SK-N-SH treated with all-trans-retinoic acid at 6 μM for 48 hours (cell line): ENCODE measurements around the gene CIT.

Source experiments
- ATAC-seq: fragments of 200-7000 bp; cut with Tn5 transposase; 3 replicates; pipeline ENCODE4 v1.9.1; 2020; ENCODE audit warnings: mild to moderate bottlenecking, moderate library complexity
- ARNTL ChIP-seq: fragments of 450-650 bp; formaldehyde crosslinking; IDR thresholded peaks from 2 replicates; pipeline ENCODE4 v1.5.0; 2020; ENCODE audit warnings: low read depth, mild to moderate bottlenecking, moderate library complexity, borderline replicate concordance
- BACH2 ChIP-seq: fragments of 250-450 bp; sonication (Bioruptor Pico); IDR thresholded peaks from 2 replicates; pipeline ENCODE4 v1.9.0; 2021; ENCODE audit warnings: mild to moderate bottlenecking, borderline replicate concordance
- CSDC2 ChIP-seq: fragments of 250-450 bp; sonication (Bioruptor Pico); IDR thresholded peaks from 2 replicates; pipeline ENCODE4 v1.5.0; 2020; ENCODE audit warnings: mild to moderate bottlenecking, moderate library complexity
- CSRNP3 ChIP-seq: fragments of 250-450 bp; sonication (Bioruptor Pico); IDR thresholded peaks from 2 replicates; pipeline ENCODE4 v1.5.1; 2021; ENCODE audit warnings: mild to moderate bottlenecking, moderate library complexity
- ESRRG ChIP-seq: fragments of 250-450 bp; sonication (Bioruptor Pico); IDR thresholded peaks from 2 replicates; pipeline ENCODE4 v1.6.1; 2021; ENCODE audit warnings: mild to moderate bottlenecking
- ISL1 ChIP-seq: fragments of 250-450 bp; sonication (Bioruptor Pico); IDR thresholded peaks from 2 replicates; pipeline ENCODE4 v2.1.2; 2022; ENCODE audit warnings: mild to moderate bottlenecking, moderate library complexity
- OSR1 ChIP-seq: fragments of 250-450 bp; sonication (Bioruptor Pico); IDR thresholded peaks from 2 replicates; pipeline ENCODE4 v1.8.0; 2022; ENCODE audit warnings: moderate library complexity, mild to moderate bottlenecking, inconsistent platforms
- PATZ1 ChIP-seq: fragments of 250-450 bp; sonication (Bioruptor Pico); IDR thresholded peaks from 2 replicates; pipeline ENCODE4 v1.8.0; 2020; ENCODE audit warnings: mild to moderate bottlenecking, moderate library complexity, borderline replicate concordance
- RARB ChIP-seq: fragments of 250-450 bp; sonication (Bioruptor Pico); IDR thresholded peaks from 2 replicates; pipeline ENCODE4 v1.8.0; 2021; ENCODE audit warnings: mild to moderate bottlenecking, moderate library complexity
- SNAI2 ChIP-seq: fragments of 250-450 bp; sonication (Bioruptor Pico); IDR thresholded peaks from 2 replicates; pipeline ENCODE4 v1.5.0; 2020; ENCODE audit warnings: mild to moderate bottlenecking, moderate library complexity
- TCF4 ChIP-seq: fragments of 250-450 bp; sonication (Bioruptor Pico); IDR thresholded peaks from 2 replicates; pipeline ENCODE4 v1.8.0; 2021; ENCODE audit warnings: mild to moderate bottlenecking, moderate library complexity, borderline replicate concordance
- TOX ChIP-seq: fragments of 250-450 bp; sonication (Bioruptor Pico); IDR thresholded peaks from 2 replicates; pipeline ENCODE4 v1.8.0; 2021; ENCODE audit warnings: mild to moderate bottlenecking, moderate library complexity, borderline replicate concordance
- ZC3H10 ChIP-seq: fragments of 250-450 bp; sonication (Bioruptor Pico); IDR thresholded peaks from 2 replicates; pipeline ENCODE4 v1.5.1; 2021; ENCODE audit warnings: mild to moderate bottlenecking, moderate library complexity
- ZFP3 ChIP-seq: fragments of 250-450 bp; sonication (Bioruptor Pico); IDR thresholded peaks from 2 replicates; pipeline ENCODE4 v1.5.0; 2020; ENCODE audit warnings: mild to moderate bottlenecking, moderate library complexity
- ZFP30 ChIP-seq: fragments of 450-650 bp; formaldehyde crosslinking; IDR thresholded peaks from 2 replicates; pipeline ENCODE4 v1.5.0; 2022; ENCODE audit warnings: mild to moderate bottlenecking, moderate library complexity
- ZNF565 ChIP-seq: fragments of 450-650 bp; formaldehyde crosslinking; conservative IDR thresholded peaks from 2 replicates; pipeline ENCODE4 v1.5.0; 2020; ENCODE audit warnings: low read depth, mild to moderate bottlenecking, moderate library complexity
- ZNF70 ChIP-seq: fragments of 450-650 bp; formaldehyde crosslinking; IDR thresholded peaks from 2 replicates; pipeline ENCODE4 v1.5.0; 2020; ENCODE audit warnings: mild to moderate bottlenecking, moderate library complexity
- ZNF8 ChIP-seq: fragments of 450-650 bp; formaldehyde crosslinking; IDR thresholded peaks from 2 replicates; pipeline ENCODE4 v1.5.0; 2020; ENCODE audit warnings: mild to moderate bottlenecking, moderate library complexity
- TF ChIP-seq, protein P1 (sequence below): fragments of 250-450 bp; sonication (Bioruptor Pico); IDR thresholded peaks from 2 replicates; pipeline ENCODE4 v1.5.0; 2020; ENCODE audit warnings: mild to moderate bottlenecking, moderate library complexity
- TF ChIP-seq, protein P2 (sequence below): fragments of 250-450 bp; sonication (Bioruptor Pico); IDR thresholded peaks from 2 replicates; pipeline ENCODE4 v1.5.1; 2020; ENCODE audit warnings: low read depth, mild to moderate bottlenecking, moderate library complexity

CIT gene

GRCh38 chr12:119669744-119670472 is 207.2 kb downstream of the CIT start:
- no peak for TF ChIP-seq PATZ1 (CRISPR knock-in tag)
- TF ChIP-seq CSRNP3 (CRISPR knock-in tag), result no peak
- TF ChIP-seq ZFP30 (CRISPR knock-in tag), result no peak
- TF ChIP-seq, protein P1, sequence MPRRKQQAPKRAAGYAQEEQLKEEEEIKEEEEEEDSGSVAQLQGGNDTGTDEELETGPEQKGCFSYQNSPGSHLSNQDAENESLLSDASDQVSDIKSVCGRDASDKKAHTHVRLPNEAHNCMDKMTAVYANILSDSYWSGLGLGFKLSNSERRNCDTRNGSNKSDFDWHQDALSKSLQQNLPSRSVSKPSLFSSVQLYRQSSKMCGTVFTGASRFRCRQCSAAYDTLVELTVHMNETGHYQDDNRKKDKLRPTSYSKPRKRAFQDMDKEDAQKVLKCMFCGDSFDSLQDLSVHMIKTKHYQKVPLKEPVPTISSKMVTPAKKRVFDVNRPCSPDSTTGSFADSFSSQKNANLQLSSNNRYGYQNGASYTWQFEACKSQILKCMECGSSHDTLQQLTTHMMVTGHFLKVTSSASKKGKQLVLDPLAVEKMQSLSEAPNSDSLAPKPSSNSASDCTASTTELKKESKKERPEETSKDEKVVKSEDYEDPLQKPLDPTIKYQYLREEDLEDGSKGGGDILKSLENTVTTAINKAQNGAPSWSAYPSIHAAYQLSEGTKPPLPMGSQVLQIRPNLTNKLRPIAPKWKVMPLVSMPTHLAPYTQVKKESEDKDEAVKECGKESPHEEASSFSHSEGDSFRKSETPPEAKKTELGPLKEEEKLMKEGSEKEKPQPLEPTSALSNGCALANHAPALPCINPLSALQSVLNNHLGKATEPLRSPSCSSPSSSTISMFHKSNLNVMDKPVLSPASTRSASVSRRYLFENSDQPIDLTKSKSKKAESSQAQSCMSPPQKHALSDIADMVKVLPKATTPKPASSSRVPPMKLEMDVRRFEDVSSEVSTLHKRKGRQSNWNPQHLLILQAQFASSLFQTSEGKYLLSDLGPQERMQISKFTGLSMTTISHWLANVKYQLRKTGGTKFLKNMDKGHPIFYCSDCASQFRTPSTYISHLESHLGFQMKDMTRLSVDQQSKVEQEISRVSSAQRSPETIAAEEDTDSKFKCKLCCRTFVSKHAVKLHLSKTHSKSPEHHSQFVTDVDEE (CRISPR knock-in tag), result no peak
- TF ChIP-seq ZC3H10, result no peak
- TF ChIP-seq TCF4 (CRISPR knock-in tag), result no peak
- TF ChIP-seq CSDC2 (CRISPR knock-in tag), result no peak
- TF ChIP-seq ESRRG, result no peak
- TF ChIP-seq RARB (CRISPR knock-in tag), result no peak
- no peak for TF ChIP-seq ISL1 (CRISPR knock-in tag)
- TF ChIP-seq ZFP3 (CRISPR knock-in tag), result no peak
- no peak for TF ChIP-seq BACH2 (CRISPR knock-in tag)
- ATAC-seq, result no peak

DNA sequence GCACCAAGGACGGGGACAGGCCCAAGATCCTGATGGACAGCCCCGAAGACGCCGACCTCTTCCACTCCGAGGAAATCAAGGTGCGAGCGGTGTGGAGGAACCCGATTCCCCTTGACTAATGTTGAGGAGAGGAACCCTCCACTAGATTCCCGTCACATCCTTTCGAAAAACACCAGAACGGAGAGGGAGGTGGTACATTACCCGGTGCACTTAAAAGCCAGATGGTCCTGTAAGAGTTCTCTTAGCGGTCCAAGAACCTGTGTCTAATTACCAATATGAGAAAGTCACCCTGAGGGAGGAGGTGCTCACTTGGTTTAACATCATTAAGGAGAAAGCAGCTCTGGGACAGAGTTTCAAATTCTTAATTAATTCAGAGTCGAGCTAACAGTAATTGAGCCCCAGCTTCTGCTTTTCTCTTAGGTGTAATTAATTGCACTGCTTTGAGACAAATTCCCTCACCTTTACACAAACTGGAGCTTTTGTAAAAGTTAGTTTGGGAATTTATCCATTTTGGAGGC is 208.7 kb downstream of the CIT start:
- no peak for TF ChIP-seq ZFP3 (CRISPR knock-in tag)
- TF ChIP-seq OSR1, result no peak
- TF ChIP-seq, protein P2, sequence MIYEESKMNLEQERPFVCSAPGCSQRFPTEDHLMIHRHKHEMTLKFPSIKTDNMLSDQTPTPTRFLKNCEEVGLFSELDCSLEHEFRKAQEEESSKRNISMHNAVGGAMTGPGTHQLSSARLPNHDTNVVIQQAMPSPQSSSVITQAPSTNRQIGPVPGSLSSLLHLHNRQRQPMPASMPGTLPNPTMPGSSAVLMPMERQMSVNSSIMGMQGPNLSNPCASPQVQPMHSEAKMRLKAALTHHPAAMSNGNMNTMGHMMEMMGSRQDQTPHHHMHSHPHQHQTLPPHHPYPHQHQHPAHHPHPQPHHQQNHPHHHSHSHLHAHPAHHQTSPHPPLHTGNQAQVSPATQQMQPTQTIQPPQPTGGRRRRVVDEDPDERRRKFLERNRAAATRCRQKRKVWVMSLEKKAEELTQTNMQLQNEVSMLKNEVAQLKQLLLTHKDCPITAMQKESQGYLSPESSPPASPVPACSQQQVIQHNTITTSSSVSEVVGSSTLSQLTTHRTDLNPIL (CRISPR knock-in tag), result no peak
- peak; percentile 34 for ATAC-seq

DNA sequence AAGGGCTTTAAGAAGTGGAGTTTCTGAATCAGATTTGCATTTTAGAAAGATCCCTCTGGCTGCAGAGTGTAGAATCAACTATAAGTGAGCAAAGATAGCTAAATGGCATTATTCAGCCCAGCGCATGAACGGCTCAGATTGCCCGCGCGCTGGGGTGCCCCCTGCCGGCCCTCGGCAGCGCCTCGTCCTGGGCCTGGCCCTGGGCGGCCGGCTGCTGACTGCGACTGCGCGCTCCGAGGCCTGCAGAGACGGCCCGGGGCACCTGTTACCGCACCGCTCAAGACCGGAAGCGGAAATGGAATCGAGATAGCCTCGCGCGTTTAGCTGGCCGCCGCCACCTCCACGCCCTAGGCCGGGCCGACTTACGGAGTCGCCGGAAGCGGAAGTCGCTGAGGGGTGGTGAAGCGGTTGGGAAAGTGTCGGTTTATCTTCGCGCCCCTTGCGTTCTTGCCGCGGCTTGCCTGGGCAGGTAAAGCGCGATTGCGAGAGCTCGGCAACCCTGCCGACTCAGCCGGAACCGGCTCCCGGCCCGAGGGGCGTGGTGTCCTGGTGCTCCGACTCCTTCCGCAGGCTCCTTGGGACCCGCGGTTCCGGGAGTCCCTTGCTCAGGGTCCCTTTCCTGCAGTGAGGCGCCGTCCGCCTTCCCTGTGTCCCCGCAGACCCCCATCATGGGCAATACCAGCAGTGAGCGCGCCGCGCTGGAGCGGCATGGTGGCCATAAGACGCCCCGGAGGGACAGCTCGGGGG is 209.4 kb downstream of the CIT start, which contains the start of gene PRKAB1:
Gene PRKAB1, plus strand, starts transcription at position 557 of the 747 bp plus-strand sequence. Its CDS starts 112 bp downstream, at position 669.
- TF ChIP-seq ZNF8 (no peak), CSDC2 (CRISPR knock-in tag) (no peak), OSR1 (no peak), TOX (CRISPR knock-in tag) (no peak), ZFP3 (CRISPR knock-in tag) (0 out of 2 replicates have a peak, but pooled peaks have one; percentile 24), ARNTL (CRISPR knock-in tag) (no peak), RARB (CRISPR knock-in tag) (no peak), PATZ1 (CRISPR knock-in tag) (no peak), SNAI2 (CRISPR knock-in tag) (peak; percentile 97; the same call in 1 of the 2 replicates), ZC3H10 (no peak), ZNF70 (CRISPR knock-in tag) (no peak), ZNF565 (CRISPR knock-in tag) (no peak)
- TF ChIP-seq, protein P2 (CRISPR knock-in tag), result no peak
- peak; percentile 100 for ATAC-seq
